Brain microvascular endothelial cell (primary cell): ENCODE measurements around the gene PSMC3.

Source experiments
- DNase-seq: peaks from one replicate; pipeline ENCODE4 v3.0.0-alpha.2; 2020
- H3K27ac ChIP-seq: fragments of 250-450 bp; sonication (Bioruptor Pico); 2 replicates; pipeline ENCODE4 v1.5.1; 2020; ENCODE audit warnings: mild to moderate bottlenecking, moderate library complexity
- H3K27me3 ChIP-seq: fragments of 250-450 bp; sonication (Bioruptor Pico); replicated peaks from 2 replicates; pipeline ENCODE4 v1.5.1; 2020; ENCODE audit warnings: mild to moderate bottlenecking
- H3K36me3 ChIP-seq: fragments of 250-450 bp; sonication (Bioruptor Pico); replicated peaks from 2 replicates; pipeline ENCODE4 v1.5.1; 2020; ENCODE audit warnings: mild to moderate bottlenecking
- H3K4me3 ChIP-seq: 2 replicates; pipeline ENCODE4 v1.5.1; 2011; ENCODE audit warnings: low read depth, mild to moderate bottlenecking, control low read depth, low read length, moderate library complexity
- in situ Hi-C: cut with HindIII; loops from 2 replicates; pipeline ENCODE4 v1.10.0; 2017; ENCODE audit warnings: low sequenced_read_pairs, low pct_ligation_motif_present
- TF ChIP-seq, protein P1 (sequence below): IDR thresholded peaks from 2 replicates; pipeline ENCODE4 v1.5.1; 2011; ENCODE audit warnings: low read depth, mild to moderate bottlenecking, moderate library complexity, low read length, control low read depth, inconsistent platforms; ENCODE audit errors: missing control alignments

Gene PSMC3

DNA sequence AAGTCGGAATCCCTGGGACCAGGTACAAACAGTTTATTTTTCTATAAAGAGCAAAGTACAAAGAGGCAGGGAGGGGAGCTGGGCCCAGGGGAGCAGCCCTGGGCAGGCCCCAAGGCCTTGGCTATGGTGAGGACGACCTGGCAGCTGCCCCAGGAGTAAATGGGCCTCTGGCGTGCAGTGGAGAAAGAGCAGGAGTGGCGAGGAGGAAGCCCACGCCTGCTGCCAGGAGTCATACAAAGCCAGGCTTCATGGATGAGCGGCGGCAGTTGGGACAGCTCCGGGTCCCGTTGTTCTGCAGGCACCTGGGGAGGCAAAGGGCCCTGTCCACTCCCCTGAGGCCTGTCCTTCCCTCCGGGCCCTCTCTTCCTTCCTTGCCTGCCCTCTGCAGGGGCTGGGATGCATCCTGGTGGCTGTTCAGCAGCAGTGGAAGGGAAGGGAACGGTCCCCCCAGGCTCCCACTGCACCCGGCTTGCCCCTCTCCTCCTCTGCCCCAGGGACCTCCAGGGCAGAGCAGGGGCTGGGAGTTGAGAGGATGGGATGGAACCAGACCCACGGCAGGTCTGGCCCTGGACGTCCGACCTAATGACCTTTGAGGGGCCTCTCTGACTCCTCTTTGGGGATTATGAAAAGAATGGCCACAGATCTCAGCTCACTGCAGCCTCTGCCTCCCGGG is 11.6 kb upstream of the PSMC3 start:
- TF ChIP-seq, protein P1, sequence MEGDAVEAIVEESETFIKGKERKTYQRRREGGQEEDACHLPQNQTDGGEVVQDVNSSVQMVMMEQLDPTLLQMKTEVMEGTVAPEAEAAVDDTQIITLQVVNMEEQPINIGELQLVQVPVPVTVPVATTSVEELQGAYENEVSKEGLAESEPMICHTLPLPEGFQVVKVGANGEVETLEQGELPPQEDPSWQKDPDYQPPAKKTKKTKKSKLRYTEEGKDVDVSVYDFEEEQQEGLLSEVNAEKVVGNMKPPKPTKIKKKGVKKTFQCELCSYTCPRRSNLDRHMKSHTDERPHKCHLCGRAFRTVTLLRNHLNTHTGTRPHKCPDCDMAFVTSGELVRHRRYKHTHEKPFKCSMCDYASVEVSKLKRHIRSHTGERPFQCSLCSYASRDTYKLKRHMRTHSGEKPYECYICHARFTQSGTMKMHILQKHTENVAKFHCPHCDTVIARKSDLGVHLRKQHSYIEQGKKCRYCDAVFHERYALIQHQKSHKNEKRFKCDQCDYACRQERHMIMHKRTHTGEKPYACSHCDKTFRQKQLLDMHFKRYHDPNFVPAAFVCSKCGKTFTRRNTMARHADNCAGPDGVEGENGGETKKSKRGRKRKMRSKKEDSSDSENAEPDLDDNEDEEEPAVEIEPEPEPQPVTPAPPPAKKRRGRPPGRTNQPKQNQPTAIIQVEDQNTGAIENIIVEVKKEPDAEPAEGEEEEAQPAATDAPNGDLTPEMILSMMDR = no peak
- H3K4me3 ChIP-seq = no peak overlapping the region
- no peaks in the 10 kb centered on the region for H3K27me3 ChIP-seq
- H3K27ac ChIP-seq = no peak overlapping the region
- in situ Hi-C loops = no loop called here
- DNase-seq = no peak
- no peaks in the 10 kb centered on the region for H3K36me3 ChIP-seq

DNA sequence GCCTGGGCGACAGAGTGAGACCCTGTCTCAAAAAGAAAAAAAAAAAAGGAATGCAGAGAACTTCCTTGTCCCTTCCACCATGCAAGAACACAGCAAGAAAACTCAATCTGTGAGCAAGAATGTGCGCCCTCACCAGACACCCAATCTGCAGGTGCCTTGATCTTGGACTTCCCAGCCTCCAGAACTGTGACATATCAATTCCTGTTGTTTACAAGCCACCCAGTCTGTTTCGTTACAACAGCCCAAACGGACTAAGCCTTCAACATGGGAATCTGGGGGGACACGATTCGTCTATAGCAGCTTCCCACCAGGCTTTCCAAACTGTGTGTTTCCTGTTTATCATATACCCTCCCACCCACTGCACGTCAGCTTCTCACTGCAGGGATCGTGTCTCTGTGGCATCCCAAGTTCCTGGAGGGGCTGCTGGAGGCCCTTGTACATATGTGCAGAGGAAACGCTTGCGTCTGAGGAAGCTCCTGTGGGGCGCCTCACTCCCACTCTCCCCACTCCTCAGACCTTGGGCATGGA is 11.0 kb upstream of the PSMC3 start:
- no peaks in the 10 kb centered on the region for H3K36me3 ChIP-seq
- TF ChIP-seq, protein P1 = no peak
- no peaks in the 10 kb centered on the region for H3K27me3 ChIP-seq
- in situ Hi-C loops = no loop called here
- DNase-seq = no peak
- no peak overlapping the region for H3K4me3 ChIP-seq
- no peak overlapping the region for H3K27ac ChIP-seq

DNA sequence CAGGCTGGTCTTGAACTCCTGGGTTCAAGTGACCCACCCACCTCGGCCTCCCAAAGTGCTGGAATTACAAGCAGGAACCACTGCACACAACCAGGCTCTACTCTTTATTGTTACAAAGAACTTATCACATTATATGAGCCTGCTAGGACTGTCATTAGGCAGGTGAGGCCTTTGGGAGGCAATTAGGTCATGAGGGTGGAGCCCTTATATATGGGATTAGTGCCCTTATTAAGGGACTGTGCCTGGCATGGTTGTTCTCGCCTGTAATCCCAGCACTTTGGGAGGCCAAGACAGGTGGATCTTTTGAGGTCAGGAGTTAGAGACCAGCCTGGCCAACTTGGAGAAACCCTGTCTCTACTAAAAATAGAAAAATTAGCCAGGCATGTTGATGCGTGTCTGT is 10.5 kb upstream of the PSMC3 start:
- TF ChIP-seq, protein P1 = no peak
- Histone ChIP-seq H3K4me3 (no peak overlapping the region), H3K36me3 (no peaks in the 10 kb centered on the region), H3K27me3 (no peaks in the 10 kb centered on the region), H3K27ac (no peak overlapping the region)
- no peak for DNase-seq
- in situ Hi-C loops = no loop called here

DNA sequence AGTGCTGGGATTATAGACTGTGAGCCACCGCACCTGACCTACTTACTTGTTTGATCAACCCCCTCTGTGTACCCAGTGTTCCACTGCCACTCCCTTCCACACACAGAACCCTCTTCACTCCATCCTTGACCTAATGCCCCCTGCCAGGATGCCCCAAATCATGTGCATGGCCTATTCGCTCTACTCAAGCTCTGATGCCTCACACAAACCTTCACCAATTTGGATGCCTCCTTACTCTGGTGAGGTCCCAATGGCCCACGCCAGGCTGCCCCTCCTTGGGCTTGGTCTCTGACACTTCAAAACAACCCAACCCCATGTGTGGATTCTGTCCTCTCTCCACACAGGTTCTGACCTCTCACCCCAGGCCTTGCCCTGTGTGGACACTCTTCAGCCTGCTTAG is 9.4 kb upstream of the PSMC3 start:
- Histone ChIP-seq H3K27me3 (no peaks in the 10 kb centered on the region), H3K27ac (no peak overlapping the region), H3K4me3 (no peak overlapping the region), H3K36me3 (no peaks in the 10 kb centered on the region)
- DNase-seq = no peak
- TF ChIP-seq, protein P1 = no peak
- in situ Hi-C loops = no loop called here

DNA sequence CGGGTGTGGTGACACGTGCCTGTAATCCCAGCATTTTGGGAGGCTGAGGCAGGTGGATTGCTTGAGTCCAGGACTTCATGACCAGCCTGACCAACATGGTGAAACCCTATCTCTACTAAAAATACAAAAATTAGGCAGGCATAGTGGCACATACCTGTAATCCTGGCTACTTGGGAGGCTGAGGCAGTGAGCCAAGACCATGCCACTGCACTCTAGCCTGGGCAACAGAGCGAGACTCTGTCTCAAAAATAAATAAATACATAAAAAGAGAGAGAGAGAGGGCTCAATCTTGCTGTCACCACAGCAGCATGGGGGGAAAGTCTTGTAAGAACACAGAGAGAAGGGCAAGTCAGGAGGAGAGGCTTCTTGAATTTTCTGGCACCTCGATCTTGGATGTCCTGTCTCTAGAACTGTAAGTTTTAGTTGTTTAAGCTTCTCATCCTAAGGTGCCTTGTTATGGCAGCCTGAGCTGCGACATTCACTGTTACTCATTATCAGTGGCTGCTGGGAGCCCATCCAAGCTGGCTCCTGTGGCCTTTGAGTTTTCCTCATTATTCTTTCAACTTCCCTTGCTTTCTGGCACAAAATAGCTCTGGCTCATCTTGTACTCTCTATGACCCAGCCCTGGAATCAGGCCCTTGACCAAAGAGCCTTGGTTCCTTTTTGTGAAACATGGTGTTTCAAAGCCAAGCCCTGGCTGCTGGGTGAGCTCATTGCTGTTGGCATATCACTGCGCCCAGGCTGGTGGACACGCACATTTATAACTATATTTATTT is 8.0 kb upstream of the PSMC3 start:
- Histone ChIP-seq H3K36me3 (no peaks in the 10 kb centered on the region), H3K27me3 (no peaks in the 10 kb centered on the region), H3K4me3 (no peak overlapping the region), H3K27ac (no peak overlapping the region)
- TF ChIP-seq, protein P1 = no peak
- in situ Hi-C loops = no loop called here
- DNase-seq = no peak
